ENCODE results near the gene SLC26A6.

The SLC26A6 gene

GRCh38 chr3:48635222-48636021, at the start of gene SLC26A6:
SLC26A6 (minus strand) TSS chr3:48635461; CDS start chr3:48635393, 68 bp downstream.
- CTCF ChIA-PET, result interaction anchor here (0.5 to 1.6 kb wide), 16 partner anchors 13 to 397 kb away, joined by 3 to 8 read pairs (median 4); partner anchors contain the start of genes CELSR3, PFKFB4 and UQCRC1
- TF ChIP-seq PKNOX1 (IDR thresholded peaks at IDR 0.05) (no peak), SUZ12 (IDR thresholded peaks at IDR 0.05) (no peak), L3MBTL2 (conservative IDR thresholded peaks at IDR 0.05) (peak; percentile 53), HDGF (IDR thresholded peaks at IDR 0.05; ENCODE audit: borderline replicate concordance) (0 out of 2 replicates have a peak, but pooled peaks have one; percentile 45)
- DNase-seq (ENCODE audit: extremely low spot score), result peak; percentile 99
- POLR2A ChIA-PET, result interaction anchor here (0.6 to 3.2 kb wide), 13 partner anchors 10 to 372 kb away, joined by 3 to 21 read pairs (median 5); partner anchors contain the start of genes CELSR3, NCKIPSD, PFKFB4 and UQCRC1

- CTCF ChIA-PET, result interaction anchor here (0.6 to 1.3 kb wide), 2 partner anchors 13 to 20 kb away, joined by 5 to 7 read pairs; no protein-coding TSS in a partner anchor
- POLR2A ChIA-PET, result interaction anchor here (1.5 to 2.1 kb wide), 2 partner anchors 14 to 22 kb away, joined by 4 to 18 read pairs; partner anchors contain the start of gene CELSR3
- no peak for DNase-seq (ENCODE audit: extremely low spot score)
- no peak for TF ChIP-seq FOXK2 (IDR thresholded peaks at IDR 0.05)
- TF ChIP-seq LEF1 (IDR thresholded peaks at IDR 0.05; ENCODE audit: borderline replicate concordance), result no peak
- no peak for TF ChIP-seq NFRKB (IDR thresholded peaks at IDR 0.05)
- no peak for TF ChIP-seq FOXA1 (IDR thresholded peaks at IDR 0.05)
- no peak for TF ChIP-seq CTBP1 (IDR thresholded peaks at IDR 0.05; ENCODE audit: borderline replicate concordance)
- TF ChIP-seq TARDBP (IDR thresholded peaks at IDR 0.05), result no peak
- no peak for TF ChIP-seq SP1 (IDR thresholded peaks at IDR 0.05)
- TF ChIP-seq FOXM1 (IDR thresholded peaks at IDR 0.05; ENCODE audit: borderline replicate concordance), result no peak
- TF ChIP-seq L3MBTL2 (conservative IDR thresholded peaks at IDR 0.05), result no peak
- TF ChIP-seq BHLHE40 (IDR thresholded peaks at IDR 0.05; ENCODE audit: borderline replicate concordance), result no peak
- no peak for TF ChIP-seq ZNF384 (IDR thresholded peaks at IDR 0.05)
- no peak for TF ChIP-seq SUZ12 (IDR thresholded peaks at IDR 0.05)
- TF ChIP-seq HDGF (IDR thresholded peaks at IDR 0.05; ENCODE audit: borderline replicate concordance), result no peak
- TF ChIP-seq ELF4 (IDR thresholded peaks at IDR 0.05), result no peak
- TF ChIP-seq PKNOX1 (IDR thresholded peaks at IDR 0.05), result no peak
- TF ChIP-seq ARNT (IDR thresholded peaks at IDR 0.05), result no peak
Observed at GRCh38 chr3:48684480-48685143, 49.4 kb upstream of the SLC26A6 start.

GRCh38 chr3:48684054-48684349, 48.7 kb upstream of the SLC26A6 start:
- CTCF ChIA-PET, result interaction anchor here (0.6 to 1.3 kb wide), 2 partner anchors 14 to 20 kb away, joined by 5 to 7 read pairs; no protein-coding TSS in a partner anchor
- no peak for TF ChIP-seq NFRKB (IDR thresholded peaks at IDR 0.05)
- TF ChIP-seq FOXK2 (IDR thresholded peaks at IDR 0.05), result no peak
- no peak for TF ChIP-seq CTBP1 (IDR thresholded peaks at IDR 0.05; ENCODE audit: borderline replicate concordance)
- no peak for TF ChIP-seq TARDBP (IDR thresholded peaks at IDR 0.05)
- no peak for TF ChIP-seq BHLHE40 (IDR thresholded peaks at IDR 0.05; ENCODE audit: borderline replicate concordance)
- TF ChIP-seq SP1 (IDR thresholded peaks at IDR 0.05), result no peak
- TF ChIP-seq ARNT (IDR thresholded peaks at IDR 0.05), result no peak
- TF ChIP-seq ZNF384 (IDR thresholded peaks at IDR 0.05), result no peak
- no peak for TF ChIP-seq HDGF (IDR thresholded peaks at IDR 0.05; ENCODE audit: borderline replicate concordance)
- no peak for TF ChIP-seq FOXM1 (IDR thresholded peaks at IDR 0.05; ENCODE audit: borderline replicate concordance)
- TF ChIP-seq L3MBTL2 (conservative IDR thresholded peaks at IDR 0.05), result no peak
- TF ChIP-seq SUZ12 (IDR thresholded peaks at IDR 0.05), result no peak
- no peak for TF ChIP-seq LEF1 (IDR thresholded peaks at IDR 0.05; ENCODE audit: borderline replicate concordance)
- TF ChIP-seq FOXA1 (IDR thresholded peaks at IDR 0.05), result no peak
- no peak for TF ChIP-seq ELF4 (IDR thresholded peaks at IDR 0.05)
- no peak for TF ChIP-seq PKNOX1 (IDR thresholded peaks at IDR 0.05)
- no peak for DNase-seq (ENCODE audit: extremely low spot score)
- POLR2A ChIA-PET, result interaction anchor here (1.5 to 2.1 kb wide), 2 partner anchors 13 to 21 kb away, joined by 4 to 18 read pairs; partner anchors contain the start of gene CELSR3

- TF ChIP-seq ZNF384 (IDR thresholded peaks at IDR 0.05) (no peak), HDGF (IDR thresholded peaks at IDR 0.05; ENCODE audit: borderline replicate concordance) (no peak), SP1 (IDR thresholded peaks at IDR 0.05) (no peak), LEF1 (IDR thresholded peaks at IDR 0.05; ENCODE audit: borderline replicate concordance) (no peak), FOXA1 (IDR thresholded peaks at IDR 0.05) (no peak), FOXM1 (IDR thresholded peaks at IDR 0.05; ENCODE audit: borderline replicate concordance) (no peak)
- no peak for DNase-seq (ENCODE audit: extremely low spot score)
- ChIA-PET CTCF (no interaction called here), POLR2A (no interaction called here)
Observed at GRCh38 chr3:48682786-48683185, 47.5 kb upstream of the SLC26A6 start.

GRCh38 chr3:48681974-48682610, 46.8 kb upstream of the SLC26A6 start:
- POLR2A ChIA-PET, result no interaction called here
- DNase-seq (ENCODE audit: extremely low spot score), result no peak
- CTCF ChIA-PET, result no interaction called here
- TF ChIP-seq BHLHE40 (IDR thresholded peaks at IDR 0.05; ENCODE audit: borderline replicate concordance) (no peak), SUZ12 (IDR thresholded peaks at IDR 0.05) (no peak), PKNOX1 (IDR thresholded peaks at IDR 0.05) (no peak), CTBP1 (IDR thresholded peaks at IDR 0.05; ENCODE audit: borderline replicate concordance) (no peak), FOXM1 (IDR thresholded peaks at IDR 0.05; ENCODE audit: borderline replicate concordance) (no peak), LEF1 (IDR thresholded peaks at IDR 0.05; ENCODE audit: borderline replicate concordance) (no peak)

All from HEK293T (cell line).